Lung microvascular endothelial cell (primary cell): Measurements from ENCODE around the gene MRTFA. TPM values are rescaled to one million over a fixed set of nuclear protein-coding genes. Genes with fewer than 3 reads are reported as not detected.
"Not testable (repeated sequence)": the region's sequence is repeated elsewhere in the genome, so short reads cannot be mapped to it uniquely, and the experiment has no call there.

Experiments used
- DNase-seq, 2 donors: peaks; one replicate each; pipeline versions ENCODE4 v3.0.0 to v3.0.0-alpha.2; 2010; ENCODE audit warnings: low read depth in 2 of 2
- total RNA-seq: library from RNA; depleted of rRNA; stranded (reverse); fragments of >200 nt; gene quantifications from 2 replicates; pipeline ENCODE4 v1.2.1, GENCODE V29; 2014

Gene MRTFA
- total RNA-seq, 1 donor from 2014 or later = 14.5 TPM

DNA sequence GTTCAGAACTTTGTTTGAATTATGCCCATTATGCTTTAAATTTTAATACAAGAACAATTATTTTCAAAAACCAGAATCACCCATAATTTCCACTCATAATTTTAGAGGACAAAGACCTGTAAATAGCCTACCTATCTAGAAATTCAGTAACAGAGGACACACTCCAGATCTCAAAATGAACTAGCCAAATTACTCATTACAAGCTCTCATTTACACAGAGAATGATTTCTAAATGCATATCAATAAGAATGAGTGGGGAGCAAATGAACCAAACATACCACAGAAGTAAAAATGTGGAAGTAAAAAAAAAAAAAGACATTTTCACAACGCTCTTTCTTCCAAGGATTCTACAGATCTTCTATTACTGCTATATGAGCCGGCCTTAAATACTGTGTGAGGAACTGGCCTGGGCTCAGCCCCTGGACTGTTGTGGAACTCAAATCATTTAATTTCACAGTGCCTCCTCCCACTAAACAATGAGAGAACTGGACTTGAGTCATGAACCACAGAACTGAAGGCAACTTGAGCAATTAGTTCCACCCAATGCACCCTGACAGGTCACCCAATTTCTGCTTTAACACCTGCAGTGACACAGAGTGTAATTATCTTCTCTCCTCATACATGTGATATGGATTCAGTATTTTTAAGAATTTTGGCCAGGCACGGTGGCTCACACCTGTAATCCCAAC lies 8.0 kb downstream of the MRTFA start:
- no peak for DNase-seq

- no peak for DNase-seq
Observed at GRCh38 chr22:40627612-40628011, 8.9 kb downstream of the MRTFA start.

DNA sequence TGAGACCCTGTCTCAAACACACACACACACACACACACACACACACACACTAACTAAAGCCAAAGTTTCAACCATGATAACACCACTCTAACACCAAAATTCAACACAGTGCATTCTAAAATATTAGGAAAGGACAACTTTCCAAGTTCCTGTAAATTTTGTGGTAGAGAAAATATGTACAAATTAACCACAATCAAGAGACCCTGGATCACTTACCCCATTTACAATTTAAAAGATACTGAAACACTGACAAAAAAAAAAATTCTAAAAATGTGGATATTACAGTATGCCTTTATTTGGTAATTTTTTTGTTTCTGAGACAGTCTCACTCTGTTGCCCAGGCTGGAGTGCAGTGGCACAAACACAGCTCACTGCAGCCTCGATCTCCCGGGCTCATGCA lies 9.7 kb downstream of the MRTFA start:
- no peak for DNase-seq

DNA sequence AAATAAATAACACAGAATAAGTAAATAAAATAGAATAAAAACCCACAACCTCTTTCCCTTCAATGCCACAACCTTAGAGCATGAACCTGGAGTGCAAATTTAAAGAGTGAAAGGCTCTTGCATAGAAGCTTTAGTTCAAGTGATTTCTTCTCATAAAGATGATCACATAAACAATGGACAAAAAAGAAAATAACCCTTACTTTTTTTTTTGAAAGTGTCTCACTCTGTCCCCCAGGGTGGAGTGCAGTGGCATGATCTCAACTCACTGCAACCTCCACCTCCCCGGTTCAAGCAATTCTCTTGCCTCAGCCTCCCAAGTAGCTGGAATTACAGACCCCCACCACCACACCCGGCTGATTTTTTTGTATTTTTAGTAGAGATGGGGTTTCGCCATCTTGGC lies 10.7 kb downstream of the MRTFA start:
- not testable (repeated sequence) for DNase-seq

DNA sequence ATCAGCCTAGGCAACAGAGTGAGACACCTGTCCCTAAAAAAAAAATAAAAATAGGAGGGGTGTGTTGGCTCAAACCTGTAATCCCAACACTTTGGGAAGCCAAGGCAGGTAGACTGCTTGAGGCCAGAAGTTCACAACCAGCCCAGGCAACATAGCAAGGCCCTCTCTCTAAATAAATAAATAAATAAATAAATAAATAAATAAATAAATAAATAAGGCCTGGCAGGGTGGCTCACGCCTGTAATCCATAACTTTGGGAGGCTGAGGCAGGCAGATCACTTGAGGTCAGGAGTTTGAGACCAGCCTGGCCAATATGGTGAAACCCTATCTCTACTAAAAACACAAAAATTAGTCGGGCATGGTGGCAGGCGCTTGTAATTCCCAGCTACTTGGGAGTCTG lies 11.2 kb downstream of the MRTFA start:
- DNase-seq = not testable (repeated sequence)

- no peak for DNase-seq
Observed at GRCh38 chr22:40624770-40625169, 11.7 kb downstream of the MRTFA start.

DNA sequence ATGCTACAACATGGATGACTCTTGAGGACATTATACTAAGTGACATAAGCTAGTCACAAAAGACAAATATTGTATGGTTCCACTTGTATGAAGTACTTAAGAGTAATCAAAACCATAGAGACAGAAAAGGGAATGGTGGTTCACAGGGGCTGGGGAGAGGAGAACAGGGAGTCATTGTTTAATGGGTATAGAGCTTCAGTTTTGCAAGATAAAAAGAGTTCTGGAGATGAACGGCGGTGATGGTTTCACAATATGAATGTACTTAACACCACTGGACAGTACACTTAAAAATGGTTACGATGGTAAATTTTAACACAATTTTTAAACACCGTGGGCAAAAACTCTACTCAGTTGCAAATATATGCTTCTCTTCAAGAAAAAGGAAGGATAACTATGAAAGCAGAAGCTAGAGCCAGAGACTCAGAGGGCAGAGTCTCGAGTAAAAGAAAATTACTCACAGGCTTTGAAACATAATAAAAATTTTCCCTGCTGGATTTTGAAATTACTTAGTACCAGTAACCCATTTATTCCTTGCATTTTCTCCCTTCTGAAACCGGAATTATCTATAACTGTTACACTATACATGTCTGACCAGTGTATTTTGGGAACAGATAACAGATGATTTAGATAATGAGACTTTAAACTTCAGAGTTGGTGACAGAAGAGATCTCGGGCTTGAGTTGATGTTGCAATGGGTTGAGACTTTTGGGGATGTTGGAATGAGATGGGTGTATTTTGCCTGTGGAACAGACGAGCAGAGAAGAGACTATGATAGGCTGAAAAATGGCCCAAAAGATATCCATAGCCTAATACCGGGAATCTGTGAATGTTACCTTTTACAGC lies 15.0 kb downstream of the MRTFA start:
- no peak for DNase-seq

DNA sequence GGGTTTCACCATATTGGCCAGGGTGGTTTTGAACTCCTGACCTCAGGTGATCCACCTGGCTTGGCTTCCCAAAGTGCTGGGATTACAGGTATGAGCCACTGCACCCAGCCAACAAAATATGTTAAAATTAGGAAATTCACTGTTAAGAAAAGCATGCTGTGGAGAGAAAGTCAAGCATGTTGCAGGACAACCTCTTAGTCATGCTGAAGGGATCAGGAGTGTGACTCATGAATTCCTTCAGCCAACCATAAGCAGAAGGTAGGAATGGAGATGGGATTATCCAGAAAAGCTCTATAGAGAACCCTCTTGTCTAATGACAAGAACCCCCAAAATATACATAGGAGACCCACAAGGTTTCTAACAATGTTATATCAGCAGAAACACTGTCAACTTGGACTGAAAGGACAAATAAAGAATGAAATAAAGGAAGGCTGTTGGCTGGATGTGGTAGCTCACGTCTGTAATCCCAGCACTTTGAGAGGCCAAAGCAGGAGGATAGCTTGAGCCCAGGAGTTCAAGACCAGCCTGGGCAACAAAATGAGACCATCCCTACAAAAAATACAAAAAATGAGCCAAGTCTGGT lies 16.0 kb downstream of the MRTFA start:
- peak in 1 of 2 donors; percentile 46 for DNase-seq

DNA sequence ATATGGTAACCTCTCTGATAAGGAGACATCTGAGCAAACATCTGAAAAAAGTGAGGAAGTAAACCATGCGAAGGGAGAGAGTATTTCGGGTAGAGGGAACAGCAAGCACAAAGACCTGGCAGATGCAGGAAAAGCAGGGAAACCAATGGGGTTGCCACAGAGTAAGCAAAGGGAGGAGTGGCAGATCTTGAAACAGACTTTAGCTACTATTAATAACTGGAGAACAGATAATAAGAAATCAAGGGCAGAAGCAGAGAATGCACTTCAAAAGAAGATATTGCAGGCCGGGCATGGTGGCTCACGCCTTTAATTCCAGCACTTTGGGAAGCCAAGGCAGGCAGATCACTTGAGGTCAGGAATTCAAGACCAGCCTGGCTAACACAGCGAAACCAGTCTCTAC lies 18.1 kb downstream of the MRTFA start:
- no peak for DNase-seq

DNA sequence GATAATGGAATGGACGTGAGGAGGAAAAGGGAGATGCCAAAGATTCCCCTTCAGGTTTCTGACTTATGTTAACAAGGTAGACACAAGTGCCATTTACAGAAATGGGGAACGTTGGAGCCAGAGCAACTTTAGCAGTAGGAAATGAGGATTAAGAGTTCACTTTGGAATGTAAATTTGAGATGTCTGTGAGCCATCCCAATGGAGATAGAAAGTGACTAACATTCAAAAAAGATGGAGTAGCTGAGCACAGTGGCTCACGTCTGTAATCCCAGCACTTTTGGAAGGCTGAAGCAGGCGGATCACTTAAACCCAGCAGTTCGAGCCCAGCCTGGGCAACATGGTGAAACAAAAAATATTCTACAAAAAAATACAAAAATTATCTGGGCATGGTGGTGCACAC lies 19.9 kb downstream of the MRTFA start:
- DNase-seq = no peak

DNA sequence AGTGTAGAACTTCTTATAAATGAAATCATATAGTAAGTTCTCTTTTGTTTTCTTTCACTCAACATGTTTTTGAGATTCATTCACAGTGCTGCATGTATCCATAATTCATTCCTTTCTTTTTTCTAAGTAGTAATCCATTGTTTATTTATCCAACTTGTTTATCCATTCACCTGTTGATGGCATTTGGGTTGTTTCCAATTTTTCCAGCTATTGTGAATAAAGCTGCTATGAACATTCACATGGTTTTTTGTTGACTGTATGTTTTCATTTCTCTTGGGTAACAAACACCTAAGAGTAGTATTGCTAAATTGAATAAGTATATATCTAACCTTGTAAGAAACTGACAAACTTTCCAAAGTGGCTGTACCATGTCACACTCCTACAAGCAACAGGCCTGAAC lies 23.5 kb downstream of the MRTFA start:
- no peak for DNase-seq

DNA sequence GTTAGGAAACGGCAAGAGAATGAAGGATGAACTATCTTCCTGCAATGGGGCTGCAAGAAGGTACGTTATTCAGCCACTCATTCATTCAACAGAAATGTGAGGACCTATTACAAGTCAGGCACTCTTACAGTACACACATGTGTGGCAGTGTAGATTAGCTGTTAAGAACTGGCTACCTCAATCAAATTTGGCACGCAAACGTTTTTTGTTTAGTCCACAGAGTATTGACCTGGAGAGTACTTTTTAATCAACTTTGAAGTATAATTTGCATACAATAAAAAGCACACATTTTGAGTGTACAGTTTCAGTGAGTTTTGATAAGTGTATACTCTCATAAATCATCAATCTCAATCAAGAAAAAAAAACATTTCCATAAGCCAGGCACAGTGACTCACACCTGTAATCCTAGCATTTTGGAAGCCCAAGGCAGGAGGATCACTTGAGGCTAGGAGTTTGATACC lies 24.2 kb downstream of the MRTFA start:
- DNase-seq = no peak

GRCh38 chr22:40611606-40612005 lies 24.9 kb downstream of the MRTFA start:
- no peak for DNase-seq

GRCh38 chr22:40610329-40610850 lies 26.1 kb downstream of the MRTFA start:
- DNase-seq = no peak

GRCh38 chr22:40609216-40609615 lies 27.3 kb downstream of the MRTFA start:
- DNase-seq = no peak

- no peak for DNase-seq
Observed at GRCh38 chr22:40607506-40607905, 29.0 kb downstream of the MRTFA start.

DNA sequence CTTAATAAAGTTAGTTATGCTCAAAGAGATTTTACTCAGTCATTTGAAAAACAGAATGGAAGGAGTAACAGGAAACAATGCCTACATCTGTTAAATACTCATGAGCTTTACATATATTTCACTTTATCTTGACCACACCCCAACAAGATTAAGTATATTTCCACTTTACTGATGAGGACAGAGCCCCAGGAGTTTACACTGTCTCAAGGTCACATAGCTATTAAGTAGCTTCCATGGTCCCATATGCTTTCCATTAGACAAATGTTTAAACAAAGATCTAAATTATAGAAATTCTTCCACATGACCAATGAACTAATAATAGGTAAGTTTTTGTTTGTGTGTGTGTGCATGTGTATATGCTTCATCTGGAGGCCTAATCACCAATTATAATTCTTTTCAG lies 30.2 kb downstream of the MRTFA start:
- no peak for DNase-seq

GRCh38 chr22:40605761-40606160 lies 30.8 kb downstream of the MRTFA start:
- no peak for DNase-seq

- peak; percentile 51 to 53 for DNase-seq
Observed at GRCh38 chr22:40603088-40603605, 33.4 kb downstream of the MRTFA start.

- DNase-seq = peak in 1 of 2 donors; percentile 62
Observed at GRCh38 chr22:40602231-40602630, 34.3 kb downstream of the MRTFA start.

GRCh38 chr22:40599731-40600130 lies 36.8 kb downstream of the MRTFA start:
- no peak for DNase-seq

GRCh38 chr22:40598712-40599111 lies 37.8 kb downstream of the MRTFA start:
- DNase-seq = not testable (repeated sequence)
